Keratinocyte (primary cell): Measurements from ENCODE around the gene SETBP1. TPM values are rescaled to one million over a fixed set of nuclear protein-coding genes. Genes with fewer than 3 reads are reported as not detected.

Experiments used
- DNase-seq: peaks from one replicate; pipeline ENCODE4 v3.0.0-alpha.2; 2011; ENCODE audit warnings: low read depth, missing footprints, low spot score
- FAIRE-seq: peaks from 2 replicates; lab custom pipeline; 2011; peaks lifted over from hg19 to GRCh38; lab: Jason Lieb, UNC
- H2AFZ ChIP-seq: 2 replicates; pipeline ENCODE4 v1.6.0; 2012; ENCODE audit warnings: low read length, control low read depth, inconsistent platforms; ENCODE audit not compliant: control insufficient read depth
- H3K27ac ChIP-seq: 2 replicates; pipeline ENCODE4 v1.5.1; 2011; ENCODE audit warnings: low read length; ENCODE audit not compliant: control insufficient read depth, insufficient read depth
- H3K27me3 ChIP-seq: 3 replicates; pipeline ENCODE4 v1.6.0; 2011; ENCODE audit warnings: low read length; ENCODE audit not compliant: control insufficient read depth, insufficient read depth; ENCODE audit errors: extremely low read depth
- H3K36me3 ChIP-seq, 2 experiments: 2 replicates in 1 of 2; 3 replicates in 1 of 2; pipeline ENCODE4 v1.5.1; 2011; ENCODE audit warnings: low read length in 2 of 2, mild to moderate bottlenecking in 1 of 2; ENCODE audit not compliant: control insufficient read depth in 2 of 2, insufficient read depth in 2 of 2; ENCODE audit errors: extremely low read depth in 1 of 2
- H3K4me1 ChIP-seq: 3 replicates; pipeline ENCODE4 v1.5.1; 2011; ENCODE audit warnings: low read length; ENCODE audit not compliant: control insufficient read depth, insufficient read depth; ENCODE audit errors: extremely low read depth
- H3K4me2 ChIP-seq: 3 replicates; pipeline ENCODE4 v1.6.0; 2011; ENCODE audit warnings: low read depth, low read length; ENCODE audit not compliant: control insufficient read depth, insufficient read depth; ENCODE audit errors: extremely low read depth
- H3K4me3 ChIP-seq, 3 experiments: fragments of 200-600 bp in 1 of 3; sonication (generic) in 1 of 3; 2 replicates in 2 of 3; 3 replicates in 1 of 3; pipeline ENCODE4 v1.5.1; 2011 to 2016; ENCODE audit warnings: low read length in 3 of 3, mild to moderate bottlenecking in 3 of 3, control low read depth in 2 of 3, inconsistent platforms in 1 of 3, low read depth in 1 of 3, mixed read lengths in 1 of 3, mixed run types in 1 of 3, moderate library complexity in 1 of 3; ENCODE audit not compliant: control insufficient read depth in 2 of 3, insufficient read depth in 2 of 3; ENCODE audit errors: extremely low read depth in 1 of 3
- H3K79me2 ChIP-seq: 2 replicates; pipeline ENCODE4 v1.6.0; 2012; ENCODE audit warnings: low read length; ENCODE audit not compliant: control insufficient read depth, insufficient read depth
- H3K9ac ChIP-seq: 3 replicates; pipeline ENCODE4 v1.6.0; 2011; ENCODE audit warnings: low read length; ENCODE audit not compliant: control insufficient read depth, insufficient read depth; ENCODE audit errors: extremely low read depth
- H3K9me1 ChIP-seq: 3 replicates; pipeline ENCODE4 v1.6.0; 2011; ENCODE audit warnings: low read length; ENCODE audit not compliant: control insufficient read depth, insufficient read depth; ENCODE audit errors: extremely low read depth
- H3K9me3 ChIP-seq: 2 replicates; pipeline ENCODE4 v1.5.1; 2012; ENCODE audit warnings: low read depth, low read length; ENCODE audit not compliant: control insufficient read depth
- H4K20me1 ChIP-seq: 3 replicates; pipeline ENCODE4 v1.6.0; 2011; ENCODE audit warnings: low read length; ENCODE audit not compliant: control insufficient read depth, insufficient read depth; ENCODE audit errors: extremely low read depth
- CTCF ChIP-seq, 3 experiments: IDR thresholded peaks in 1 of 3; conservative IDR thresholded peaks in 1 of 3; optimal IDR thresholded peaks in 1 of 3; 2 replicates in 2 of 3; 3 replicates in 1 of 3; pipeline versions ENCODE3 to v1.5.1; 2011; ENCODE audit warnings: low read length in 3 of 3, mild to moderate bottlenecking in 3 of 3, moderate library complexity in 2 of 3, control low read depth in 1 of 3, inconsistent platforms in 1 of 3; ENCODE audit not compliant: insufficient read depth in 2 of 3; ENCODE audit errors: extremely low read depth in 1 of 3
- EZH2 ChIP-seq: IDR thresholded peaks from one replicate; pipeline ENCODE4 v1.6.1; 2012; ENCODE audit warnings: inconsistent platforms, mild to moderate bottlenecking, low read length, moderate library complexity
- dilution Hi-C: fragments of 300-500 bp; cut with MboI; formaldehyde crosslinking; loops from one replicate; pipeline ENCODE4 v1.7.0; 2020; ENCODE audit warnings: low sequenced_read_pairs; ENCODE audit not compliant: extremely low pct_ligation_motif_present
- polyA plus RNA-seq, 5 experiments: library from polyadenylated mRNA; depleted of rRNA in 3 of 5; stranded (reverse) in 3 of 5; stranded (forward) in 1 of 5; unstranded in 1 of 5; fragments of >200 nt; gene quantifications; 1 replicate in 1 of 5; 2 replicates in 3 of 5; 3 replicates in 1 of 5; pipeline versions ENCODE4 v1.2.1 to v1.2.3, GENCODE V29; 2011 to 2012; ENCODE audit warnings: missing spikeins in 2 of 5, low read depth in 1 of 5, low replicate concordance in 1 of 5

SETBP1 gene
- polyA plus RNA-seq, 1 donor (not counting 4 experiments of a cell fraction or from before 2014, with no cell fraction given), result 3.3 TPM

GRCh38 chr18:44911260-44911659, 230.6 kb downstream of the SETBP1 start:
- Histone ChIP-seq H4K20me1 (no peaks in the 10 kb centered on the region), H3K9me1 (no peaks in the 10 kb centered on the region), H3K36me3 (no peaks in the 10 kb centered on the region), H3K4me2 (no peak overlapping the region), H2AFZ (no peak overlapping the region), H3K27ac (no peak overlapping the region), H3K79me2 (no peaks in the 10 kb centered on the region), H3K27me3 (no peaks in the 10 kb centered on the region), H3K4me1 (peaks cover 24% of the 10 kb centered on the region), H3K9me3 (no peaks in the 10 kb centered on the region), H3K4me3 (no peak overlapping the region), H3K9ac (no peak overlapping the region)
- DNase-seq (no peak), FAIRE-seq (no peak)
- dilution Hi-C loops, result no loop called here
- TF ChIP-seq CTCF (optimal IDR thresholded peaks at IDR 0.05 in 1 of 3, IDR thresholded peaks at IDR 0.05 in 1 of 3, conservative IDR thresholded peaks at IDR 0.05 in 1 of 3; ENCODE audit: extremely low read depth in 1 of 3, insufficient read depth in 2 of 3, low read length in 3 of 3) (no peak), EZH2 (no peak)

- TF ChIP-seq EZH2 (no peak), CTCF (optimal IDR thresholded peaks at IDR 0.05 in 1 of 3, IDR thresholded peaks at IDR 0.05 in 1 of 3, conservative IDR thresholded peaks at IDR 0.05 in 1 of 3; ENCODE audit: extremely low read depth in 1 of 3, insufficient read depth in 2 of 3, low read length in 3 of 3) (no peak)
- DNase-seq (no peak), FAIRE-seq (no peak)
Measured at GRCh38 chr18:44911773-44912172, 231.1 kb downstream of the SETBP1 start.

More at GRCh38 chr18:44911773-44912172, 231.1 kb downstream of the SETBP1 start:
- Histone ChIP-seq H3K4me1 (peaks cover 24% of the 10 kb centered on the region), H3K36me3 (no peaks in the 10 kb centered on the region), H3K9me3 (no peaks in the 10 kb centered on the region), H4K20me1 (no peaks in the 10 kb centered on the region), H3K27ac (no peak overlapping the region), H3K79me2 (no peaks in the 10 kb centered on the region), H3K4me2 (no peak overlapping the region), H3K4me3 (no peak overlapping the region), H3K27me3 (no peaks in the 10 kb centered on the region), H3K9ac (no peak overlapping the region), H2AFZ (no peak overlapping the region), H3K9me1 (no peaks in the 10 kb centered on the region)
- dilution Hi-C loops, result no loop called here
